ENCODE measurements around the gene ITPR1. TPM values are rescaled to one million over a fixed set of nuclear protein-coding genes. Genes with fewer than 3 reads are reported as not detected.

The ITPR1 gene
- total RNA-seq, 1 experiment from 2014 or later = 9.9 TPM

DNA sequence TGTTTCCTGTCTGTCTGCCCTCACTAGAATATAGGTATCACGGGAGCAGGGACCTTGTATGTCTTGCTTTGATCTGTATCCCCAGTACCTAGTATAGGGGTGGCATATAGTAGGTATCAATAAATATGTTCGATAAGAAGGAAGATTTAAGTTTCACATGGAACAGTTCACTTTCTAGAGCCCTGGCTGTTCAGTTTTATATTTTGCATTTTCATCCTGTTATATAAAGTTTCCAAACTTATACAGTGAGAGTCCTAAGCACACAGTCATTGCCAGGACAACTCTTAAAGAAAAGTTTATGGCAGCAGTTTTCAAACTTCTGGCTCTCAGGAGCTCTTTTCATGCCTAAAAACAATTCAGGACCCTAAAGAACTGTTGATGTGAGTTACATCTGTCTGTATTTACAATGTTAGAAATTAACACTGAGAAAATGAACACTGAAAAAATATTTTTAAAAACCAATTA, 13.4 kb downstream of the ITPR1 start:
- DNase-seq (ENCODE audit: low spot score) = no peak
- in situ Hi-C loops (cut with HindIII; ENCODE audit: low sequenced_read_pairs) = no loop called here

DNA sequence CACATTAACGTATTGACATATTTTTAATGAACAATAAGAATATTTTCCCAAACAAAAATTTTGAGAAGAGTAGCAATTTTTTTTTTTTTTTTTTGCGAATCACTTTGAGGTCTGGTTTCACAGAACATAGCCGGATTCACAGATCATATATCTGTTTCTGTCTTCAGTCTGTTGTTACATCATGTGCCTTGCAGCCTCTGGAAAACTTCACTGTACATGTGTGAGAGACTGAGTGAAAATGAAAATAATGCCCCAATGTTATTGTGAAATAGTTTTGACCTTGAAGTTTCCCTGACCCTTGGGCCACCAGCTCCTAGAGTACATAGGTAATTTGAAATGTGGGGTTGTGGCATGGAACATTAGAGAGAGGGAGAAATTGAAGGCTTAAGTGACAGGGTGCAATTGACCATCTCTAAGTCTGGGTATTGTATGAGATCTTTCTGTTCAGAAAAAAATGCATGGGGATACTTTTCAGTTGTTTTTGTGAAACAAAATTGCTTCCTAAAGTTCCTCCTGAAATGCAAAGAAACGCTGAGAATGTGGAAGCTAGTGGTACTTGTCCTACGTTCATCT, 14.0 kb downstream of the ITPR1 start:
- no peak for DNase-seq (ENCODE audit: low spot score)
- in situ Hi-C loops (cut with HindIII; ENCODE audit: low sequenced_read_pairs) = no loop called here

DNA sequence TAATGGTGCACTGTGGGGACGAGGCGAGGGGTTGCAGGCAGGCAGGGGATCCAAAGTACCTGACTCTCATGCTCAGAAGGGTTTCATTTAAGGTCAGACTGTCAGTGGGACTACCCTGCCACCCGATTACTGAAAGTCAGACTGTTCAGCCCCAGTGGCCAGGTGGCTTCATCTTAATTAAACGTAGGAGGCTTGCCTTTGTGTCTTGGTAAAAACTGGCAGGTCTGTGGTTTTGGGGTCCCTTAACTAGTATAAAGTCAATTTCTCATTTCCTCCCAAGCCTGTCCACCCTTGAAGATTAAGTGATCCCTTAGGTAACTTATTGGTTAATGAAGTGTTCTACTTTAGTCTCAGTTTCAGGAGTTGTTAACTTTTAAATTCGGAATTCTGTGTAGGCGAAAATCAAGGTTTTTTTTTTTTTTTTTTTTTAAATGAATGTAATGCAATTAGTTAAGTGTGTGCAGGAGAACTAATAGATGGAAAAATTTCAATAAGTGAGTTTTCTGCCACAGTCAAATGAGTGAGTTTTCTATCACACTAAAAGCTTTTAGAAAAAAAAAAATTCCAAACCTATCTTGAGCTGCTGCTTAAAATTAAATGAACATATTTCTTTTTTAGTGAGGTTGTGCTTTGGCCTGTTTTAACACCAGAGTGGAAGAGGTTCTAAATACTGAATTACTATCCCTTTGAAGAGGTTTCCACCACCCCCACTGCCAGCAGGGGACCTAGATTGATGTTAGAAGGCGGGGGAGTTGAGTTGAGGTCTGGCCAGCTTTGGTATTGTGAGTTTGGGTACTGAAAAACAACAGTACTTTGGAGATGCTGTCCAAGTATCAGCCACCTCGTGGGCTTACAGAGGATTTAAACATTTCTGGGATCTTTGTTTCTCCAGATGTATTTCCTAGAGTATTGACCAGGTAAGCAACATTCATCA, 15.2 kb downstream of the ITPR1 start:
- no peak for DNase-seq (ENCODE audit: low spot score)
- in situ Hi-C loops (cut with HindIII; ENCODE audit: low sequenced_read_pairs) = no loop called here

DNA sequence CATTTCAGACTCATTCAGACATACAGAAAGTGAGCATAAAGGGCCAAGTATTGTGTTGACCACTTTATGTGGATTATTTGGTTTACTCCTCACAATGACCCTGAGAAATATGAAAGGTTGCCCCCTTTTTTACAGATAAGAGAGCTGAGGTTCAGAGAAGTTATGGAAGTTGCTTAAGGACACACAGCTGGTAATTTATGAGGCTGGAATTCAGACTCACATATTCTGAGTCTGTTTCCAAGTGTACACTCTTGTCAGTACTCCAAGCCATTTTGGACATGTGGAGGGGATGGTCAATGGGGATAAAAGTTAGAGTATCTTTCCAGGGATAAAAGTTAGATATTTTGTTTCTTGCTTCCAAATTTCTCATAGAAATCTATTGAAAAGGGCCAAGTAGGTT, 15.9 kb downstream of the ITPR1 start:
- in situ Hi-C loops (cut with HindIII; ENCODE audit: low sequenced_read_pairs) = no loop called here

DNA sequence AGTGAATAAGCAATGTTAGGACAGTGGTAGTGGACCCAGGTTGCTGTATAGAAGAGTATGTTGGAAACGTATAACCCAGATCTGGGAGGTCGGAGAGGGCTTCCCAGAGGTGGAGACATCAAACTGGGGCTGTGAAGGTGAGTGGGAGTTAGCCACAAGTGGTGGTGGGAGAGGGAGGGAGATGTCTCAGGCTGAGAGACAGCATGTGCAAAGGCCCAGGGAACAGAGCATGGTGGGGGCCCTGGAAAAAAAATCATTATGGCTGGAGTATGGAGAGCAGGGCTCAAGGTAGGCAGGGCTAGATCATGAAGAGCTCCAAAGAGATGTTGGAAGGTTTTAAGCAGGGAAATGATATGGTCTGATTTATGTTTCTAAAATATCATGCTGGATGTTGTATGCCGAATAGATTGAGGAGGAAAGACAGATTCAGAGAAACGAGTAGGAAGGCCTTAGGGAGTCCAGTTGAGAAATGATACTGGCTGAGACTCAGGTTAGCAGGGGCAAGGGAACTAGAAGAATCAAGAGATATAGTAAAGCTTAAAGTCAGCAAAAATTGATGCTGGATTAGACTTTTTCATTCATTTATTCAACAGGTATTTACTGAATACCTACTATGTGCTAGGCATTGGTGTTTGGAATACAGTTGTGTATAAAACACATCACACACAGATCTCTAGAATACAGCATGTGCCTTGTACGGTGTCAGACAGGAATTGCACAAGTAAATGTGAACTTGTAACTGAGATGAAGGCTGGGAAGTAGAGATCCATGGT, 17.0 kb downstream of the ITPR1 start:
- in situ Hi-C loops (cut with HindIII; ENCODE audit: low sequenced_read_pairs) = no loop called here
- DNase-seq (ENCODE audit: low spot score) = no peak

More for the DNA sequence above, 15.9 kb downstream of the ITPR1 start:
- DNase-seq (ENCODE audit: low spot score) = no peak

DNA sequence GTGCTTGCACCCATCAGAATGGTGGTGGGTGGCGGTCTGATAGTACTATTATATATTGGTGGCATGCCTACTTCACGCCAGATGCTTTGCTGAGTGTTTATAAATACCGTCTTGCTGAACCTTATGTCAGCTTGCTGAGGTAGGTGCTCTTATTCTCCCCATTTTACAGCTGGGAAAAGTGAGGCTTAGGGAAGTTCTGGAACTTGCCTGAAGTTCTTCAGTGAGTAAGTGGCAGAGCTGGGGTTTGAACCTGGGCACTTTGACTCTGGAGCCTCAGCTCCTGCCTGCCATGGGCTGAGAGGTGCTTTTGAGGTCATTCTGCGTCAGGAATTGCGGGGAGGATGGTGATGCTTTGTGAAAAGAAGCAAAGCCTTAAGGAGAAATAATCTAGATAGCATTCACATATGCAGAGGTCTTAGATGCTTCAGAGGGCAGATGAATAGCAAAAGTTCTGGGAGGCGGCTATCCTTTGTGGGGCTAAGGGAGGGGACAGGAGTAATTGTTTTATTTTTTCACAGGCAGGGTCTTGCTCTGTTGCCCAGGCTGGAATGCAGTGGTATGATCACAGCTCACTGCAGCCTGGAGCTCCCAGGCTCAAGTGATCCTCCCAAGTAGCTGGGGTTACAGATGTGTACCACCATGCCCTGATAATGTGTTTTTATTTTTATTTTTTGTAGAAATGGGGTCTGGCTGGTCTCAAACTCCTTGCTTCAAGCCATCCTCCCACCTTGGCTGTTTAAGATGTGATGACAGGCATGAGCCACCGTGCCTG, 18.5 kb downstream of the ITPR1 start:
- no peak for DNase-seq (ENCODE audit: low spot score)

DNA sequence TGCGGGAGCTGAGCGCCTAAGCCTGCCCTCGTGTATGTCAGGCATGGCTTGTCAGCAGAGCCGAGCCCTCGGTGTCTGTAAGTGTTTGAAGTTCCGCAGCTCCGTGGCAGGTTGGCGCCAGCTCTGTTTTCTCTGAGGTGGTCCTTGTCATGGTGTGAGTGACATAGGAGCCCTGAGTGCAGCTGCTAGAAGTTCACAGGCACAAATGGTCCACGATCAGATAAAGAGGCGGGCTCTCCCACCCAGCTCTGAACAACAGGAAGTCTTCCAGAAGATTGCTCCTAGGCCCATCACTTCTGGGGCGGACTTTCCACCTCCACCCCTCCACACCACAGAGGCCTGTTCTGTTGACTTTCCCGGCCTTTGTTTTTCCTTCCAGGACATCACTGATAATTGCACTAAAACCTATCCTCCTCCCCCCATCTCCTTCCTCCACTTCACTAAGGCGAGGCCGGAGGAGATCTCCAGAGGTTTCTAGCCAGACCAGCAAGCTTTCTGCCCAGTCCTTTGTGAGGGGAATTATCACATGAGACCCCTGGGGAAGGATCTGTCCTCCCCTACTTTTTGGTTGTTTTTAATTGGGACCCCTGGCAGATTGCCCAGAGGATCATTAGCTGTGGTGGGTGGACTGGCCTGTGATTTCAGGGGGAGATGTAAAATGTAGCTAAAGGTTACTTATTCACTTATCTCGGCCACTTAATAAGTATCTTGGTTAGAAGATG, 19.9 kb downstream of the ITPR1 start:
- in situ Hi-C loops (cut with HindIII; ENCODE audit: low sequenced_read_pairs) = no loop called here

More for the DNA sequence above, 18.5 kb downstream of the ITPR1 start:
- in situ Hi-C loops (cut with HindIII; ENCODE audit: low sequenced_read_pairs) = no loop called here

DNA sequence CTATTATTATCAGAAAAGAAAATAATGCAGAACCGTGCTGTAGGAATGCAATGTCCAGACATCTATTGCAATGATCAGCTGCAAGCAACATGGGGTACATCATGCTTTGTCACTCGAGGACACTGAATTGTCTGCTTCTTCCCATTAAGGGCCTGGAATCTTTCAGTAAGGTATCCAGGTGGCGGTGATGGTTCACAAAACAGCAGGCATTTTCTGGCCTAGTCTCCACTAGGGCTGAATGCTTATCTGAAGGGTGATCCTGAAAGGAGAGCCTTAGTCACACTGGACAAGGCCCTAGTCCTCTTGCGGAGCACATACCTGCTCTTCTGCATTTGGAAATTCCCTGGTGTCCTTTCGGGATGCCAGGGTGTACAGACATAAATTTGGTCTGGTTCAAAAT, 21.2 kb downstream of the ITPR1 start:
- no peak for DNase-seq (ENCODE audit: low spot score)
- in situ Hi-C loops (cut with HindIII; ENCODE audit: low sequenced_read_pairs) = no loop called here

More for the DNA sequence above, 19.9 kb downstream of the ITPR1 start:
- no peak for DNase-seq (ENCODE audit: low spot score)

DNA sequence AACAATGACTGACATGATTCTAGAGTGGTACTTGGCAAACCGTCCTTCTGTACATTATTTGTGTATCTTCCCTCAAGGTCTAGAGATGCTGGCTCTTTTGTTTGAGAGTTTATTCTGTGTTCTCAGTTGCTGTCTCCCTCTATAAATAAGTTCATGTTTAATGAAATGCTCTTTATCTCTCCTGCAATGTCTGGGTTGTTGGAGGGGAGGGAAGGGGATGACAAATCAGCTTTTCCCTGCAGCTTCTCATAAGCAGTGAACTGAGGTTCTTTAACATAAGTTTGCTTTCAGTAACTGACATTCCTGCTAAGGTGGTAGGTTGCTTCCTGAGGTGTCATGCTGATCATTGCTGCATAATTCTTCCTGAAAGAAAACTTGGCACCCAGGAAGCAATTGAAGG, 21.8 kb downstream of the ITPR1 start:
- in situ Hi-C loops (cut with HindIII; ENCODE audit: low sequenced_read_pairs) = no loop called here
- DNase-seq (ENCODE audit: low spot score) = no peak

DNA sequence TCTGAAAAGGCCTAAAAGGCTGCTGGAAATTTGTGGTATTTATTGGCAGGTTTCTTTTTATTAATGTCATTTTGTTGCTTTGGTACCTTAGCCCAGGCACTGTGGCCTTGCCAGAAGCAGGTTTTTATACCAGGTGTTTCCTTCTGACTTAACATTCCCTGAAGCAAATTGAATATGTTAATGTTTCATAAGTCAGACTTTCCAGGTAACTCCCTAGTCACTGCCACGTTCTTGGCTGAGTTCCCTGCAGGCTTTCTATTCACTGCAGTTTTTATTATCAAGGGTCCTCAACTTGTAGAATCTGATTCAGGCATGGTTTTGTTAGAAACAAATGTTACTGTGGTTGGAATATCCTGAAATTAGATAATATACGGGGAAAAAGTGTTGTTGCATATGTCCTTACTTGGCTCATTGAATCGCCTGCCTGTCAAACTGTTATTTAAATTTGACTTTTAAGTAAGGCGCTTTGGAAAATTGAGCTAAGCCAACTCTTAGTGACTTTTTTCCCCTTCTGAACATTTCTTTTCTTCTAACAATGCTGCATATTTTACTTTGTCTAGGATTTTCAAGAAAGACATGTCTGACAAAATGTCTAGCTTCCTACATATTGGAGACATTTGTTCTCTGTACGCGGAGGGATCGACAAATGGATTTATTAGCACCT, 22.9 kb downstream of the ITPR1 start:
- DNase-seq (ENCODE audit: low spot score) = no peak
- in situ Hi-C loops (cut with HindIII; ENCODE audit: low sequenced_read_pairs) = no loop called here

DNA sequence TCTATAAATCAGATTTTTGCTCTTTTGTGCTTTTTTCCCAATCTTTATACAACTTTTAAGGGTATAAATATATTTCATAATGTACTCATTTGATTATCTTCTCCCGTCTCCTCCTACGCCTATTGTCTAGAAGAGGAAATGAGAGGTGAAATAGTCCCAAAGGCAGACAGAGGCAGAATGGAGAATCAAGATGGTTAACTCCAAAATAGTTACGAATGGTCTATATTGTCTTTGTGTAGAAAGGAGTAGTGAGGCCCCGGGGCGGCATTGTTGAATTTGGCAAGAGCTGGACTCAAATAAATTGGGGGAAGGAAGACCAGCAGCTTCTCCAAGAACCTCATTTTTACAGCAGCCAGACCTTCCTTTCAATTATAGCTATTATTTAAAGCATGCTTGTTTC, 23.9 kb downstream of the ITPR1 start:
- no peak for DNase-seq (ENCODE audit: low spot score)
- in situ Hi-C loops (cut with HindIII; ENCODE audit: low sequenced_read_pairs) = no loop called here

DNA sequence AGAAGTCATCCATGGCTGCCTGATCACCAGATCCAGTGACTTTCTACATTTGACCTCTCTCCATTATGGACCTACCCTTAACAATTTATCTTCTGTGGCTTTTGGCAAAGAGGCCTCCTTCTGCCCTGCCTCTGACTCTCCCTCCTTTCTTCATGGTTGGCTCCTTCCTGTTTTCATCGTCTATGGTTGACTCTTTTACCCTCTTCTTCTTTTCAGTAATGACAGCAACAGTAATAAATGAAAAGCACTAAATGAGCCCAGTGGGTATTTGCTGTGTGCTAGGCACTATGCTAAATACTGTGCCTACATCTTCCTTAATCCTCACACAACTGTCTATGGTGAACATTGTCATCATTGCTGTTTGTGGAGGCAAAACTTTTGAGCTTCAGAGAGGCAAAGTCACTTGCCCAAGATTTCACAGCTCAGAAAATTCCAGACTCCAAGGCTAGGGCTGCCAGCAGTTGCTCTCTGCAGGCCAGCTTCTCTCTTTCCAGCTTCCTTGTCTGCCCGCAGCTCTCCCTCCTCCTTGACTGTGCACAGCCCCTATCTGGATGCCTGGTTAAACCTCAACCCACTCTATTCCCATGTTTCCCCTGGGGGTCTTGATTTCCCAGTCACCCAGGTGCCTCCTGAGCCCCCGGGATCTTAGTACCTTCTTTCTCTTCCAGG, 24.6 kb downstream of the ITPR1 start:
- in situ Hi-C loops (cut with HindIII; ENCODE audit: low sequenced_read_pairs) = no loop called here
- DNase-seq (ENCODE audit: low spot score) = no peak

DNA sequence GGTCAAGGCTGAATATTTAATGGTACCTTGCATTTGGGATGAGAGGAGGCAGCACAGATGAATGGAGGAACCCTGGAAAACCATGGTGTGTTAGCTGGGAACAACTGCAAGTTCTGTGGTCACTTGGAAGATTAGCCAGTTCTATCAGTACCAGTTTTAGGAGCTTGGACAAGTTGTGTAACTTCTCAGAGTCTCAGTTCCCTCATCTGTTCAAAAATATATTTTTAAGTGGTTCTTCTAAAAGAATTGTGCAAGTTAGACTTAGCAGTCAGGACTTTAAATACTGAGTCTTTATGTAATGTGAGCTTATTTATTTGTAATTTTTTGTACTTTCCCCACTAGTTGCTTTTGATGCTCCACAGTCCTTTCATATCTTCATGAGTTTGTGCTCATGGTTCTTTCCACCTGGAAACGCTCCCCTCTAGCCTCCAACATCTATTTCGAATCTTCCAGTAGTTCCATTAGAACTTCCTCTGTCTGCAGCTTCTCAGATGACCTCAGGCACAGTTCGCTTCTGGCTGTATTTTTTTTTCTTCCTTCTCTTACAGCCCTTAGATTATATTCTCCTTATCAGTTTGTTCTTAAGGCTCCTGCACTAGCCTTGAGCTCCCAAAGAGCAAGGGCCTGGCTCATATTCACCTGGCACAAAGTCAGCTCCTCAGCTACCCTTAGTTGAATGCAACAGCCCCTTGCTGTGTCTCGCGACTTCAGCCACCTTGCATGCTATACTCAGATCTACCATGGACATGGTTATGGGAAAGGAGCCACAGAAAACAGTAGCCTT, 27.1 kb downstream of the ITPR1 start:
- in situ Hi-C loops (cut with HindIII; ENCODE audit: low sequenced_read_pairs) = no loop called here

DNA sequence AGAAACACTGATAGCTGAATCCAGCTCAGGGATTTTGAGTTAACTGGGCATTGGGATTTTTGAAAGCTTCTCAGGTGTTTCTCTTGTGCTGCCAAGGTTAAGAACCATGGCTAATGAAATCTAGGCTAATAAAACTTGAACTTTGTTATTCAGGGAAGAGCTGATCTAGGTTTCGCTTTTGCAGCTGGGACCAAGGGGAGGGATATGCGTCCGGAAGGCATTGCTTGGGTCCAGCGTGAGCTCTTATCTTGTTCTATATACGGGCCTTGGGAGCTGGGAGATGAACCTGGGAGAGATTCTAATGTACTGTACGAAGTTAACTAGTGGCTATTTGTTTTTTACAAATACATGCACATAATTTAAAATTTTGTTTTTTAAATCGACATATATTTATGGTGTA, 29.8 kb downstream of the ITPR1 start:
- in situ Hi-C loops (cut with HindIII; ENCODE audit: low sequenced_read_pairs) = no loop called here
- DNase-seq (ENCODE audit: low spot score) = no peak

More for the DNA sequence above, 27.1 kb downstream of the ITPR1 start:
- DNase-seq (ENCODE audit: low spot score) = no peak

DNA sequence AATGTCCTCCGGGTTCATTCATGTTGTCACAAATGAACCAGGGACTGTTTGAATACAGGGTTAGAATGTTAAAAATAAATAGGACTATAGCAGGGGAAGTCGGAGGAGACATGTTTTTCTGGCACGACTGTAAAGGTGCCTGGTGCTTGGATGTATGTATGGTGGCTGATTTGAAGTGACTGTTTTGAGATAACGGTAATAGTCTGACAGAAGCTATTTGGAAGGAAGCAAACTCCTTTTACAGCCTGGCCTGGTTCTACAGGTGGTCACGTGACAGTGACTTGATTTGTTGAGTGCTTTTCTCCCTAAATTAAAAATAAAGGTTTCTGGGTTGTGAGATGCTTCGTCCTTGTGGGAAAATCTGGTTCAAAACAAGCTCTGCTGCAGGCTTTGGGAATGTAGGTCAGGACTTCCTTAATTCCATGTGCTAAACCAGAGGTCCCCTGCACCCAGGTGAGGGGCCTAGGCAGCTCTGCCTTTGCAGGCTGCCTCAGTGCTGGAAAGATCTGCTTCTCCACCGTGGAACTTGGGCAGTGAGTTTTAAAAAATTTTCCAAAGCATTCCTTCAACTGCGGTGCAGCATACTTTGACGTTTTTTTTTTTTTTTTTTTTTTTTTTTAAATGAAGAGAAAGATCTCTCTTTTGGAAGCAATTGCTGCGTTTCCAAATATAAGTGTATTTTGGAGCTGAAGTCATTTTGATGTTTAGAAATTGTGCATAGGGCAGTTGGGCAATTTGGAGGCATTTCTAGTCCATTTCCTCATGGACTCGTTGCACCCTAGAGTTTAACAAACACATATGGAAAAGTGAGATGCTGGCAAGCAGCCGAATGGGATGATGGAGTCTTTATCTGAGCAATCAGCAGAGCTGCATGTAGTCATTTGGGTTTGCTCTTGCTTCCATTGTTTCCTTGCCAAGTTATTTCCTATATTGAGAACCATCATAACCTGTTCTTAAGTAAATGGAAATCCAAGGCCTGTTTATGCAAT, 30.9 kb downstream of the ITPR1 start:
- DNase-seq (ENCODE audit: low spot score) = no peak
- in situ Hi-C loops (cut with HindIII; ENCODE audit: low sequenced_read_pairs) = no loop called here
